Ovary (tissue), 9 donors: ENCODE measurements around the gene COL4A1. TPM values are rescaled to one million over a fixed set of nuclear protein-coding genes. Genes with fewer than 3 reads are reported as not detected.

ENCODE experiments used
- DNase-seq, 5 donors: peaks; one replicate each; pipeline ENCODE4 v3.0.0-alpha.2; 2019 to 2020
- H3K27ac ChIP-seq, 2 donors: fragments of 200-600 bp; one replicate each; pipeline versions ENCODE4 v1.5.1 to v1.8.0; 2019 to 2022
- H3K27me3 ChIP-seq: fragments of 200-600 bp; one replicate; pipeline ENCODE4 v1.8.0; 2022
- H3K36me3 ChIP-seq: fragments of 200-600 bp; sonication (generic); one replicate; pipeline ENCODE4 v1.5.1; 2019
- H3K4me1 ChIP-seq: one replicate; pipeline ENCODE4 v1.8.1; 2013; ENCODE audit warnings: mild to moderate bottlenecking, moderate library complexity; ENCODE audit not compliant: insufficient read depth
- H3K4me3 ChIP-seq: fragments of 200-600 bp; sonication (generic); one replicate; pipeline ENCODE4 v1.5.1; 2017
- H3K9me3 ChIP-seq, 2 donors: fragments of 200-600 bp in 1 of 2; sonication (generic) in 1 of 2; one replicate each; pipeline versions ENCODE4 v1.5.1 to v1.8.1; 2013 to 2019; ENCODE audit warnings: mild to moderate bottlenecking in 1 of 2, moderate library complexity in 1 of 2
- EP300 ChIP-seq: sonication (generic); formaldehyde crosslinking; IDR thresholded peaks from one replicate; pipeline ENCODE4 v1.6.1; 2017; ENCODE audit warnings: antibody characterized with exemption
- POLR2A ChIP-seq: fragments of 450-650 bp; IDR thresholded peaks from one replicate; pipeline ENCODE4 v1.6.1; 2017; ENCODE audit warnings: antibody characterized with exemption, mild to moderate bottlenecking, moderate library complexity
- WGBS, 3 donors: extraction: QIAGEN DNeasy Blood & Tissue Kit in 1 of 3; methylation state at CpG; one replicate each; pipeline versions ENCODE4 v1.1.5 to v1.1.7; 2013 to 2017; 5-methylcytosine and 5-hydroxymethylcytosine counted together
- intact Hi-C, 4 donors: fragments of 100-400 bp; cut with DNase I; formaldehyde crosslinking; loops; one replicate each; pipeline versions ENCODE4 v1.11.0 to v1.15.1; 2022 to 2023
- polyA plus RNA-seq, 2 donors: library from polyadenylated mRNA; stranded (reverse); fragments of 200-250 nt in 1 of 2; fragments of 350-450 nt in 1 of 2; fragmentation: Illumina TruSeq in 1 of 2; extraction: RNeasy Lipid Tissue Mini Kit (QIAGEN cat#74804) in 1 of 2; gene quantifications; one replicate each; pipeline ENCODE4 v1.2.3, GENCODE V29; 2013 to 2014
- total RNA-seq, 7 donors: library from RNA; depleted of rRNA in 2 of 7; stranded (reverse); fragments of >200 nt in 2 of 7; fragmentation: NEBNext Ultra II Directional in 3 of 7; extraction: Animal tissue kit (Norgen Biotek cat#: 25700) in 3 of 7; gene quantifications; one replicate each; pipeline versions ENCODE4 v1.1.0 to v1.2.4, GENCODE V29; 2016 to 2023
- TF ChIP-seq, protein P1 (sequence below), 3 donors: fragments of 450-650 bp in 2 of 3; fragments of 200-600 bp in 1 of 3; IDR thresholded peaks; one replicate each; pipeline versions ENCODE4 v1.5.1 to v1.8.0; 2016 to 2022; ENCODE audit warnings: antibody characterized with exemption in 3 of 3, mild to moderate bottlenecking in 1 of 3
- donor health status: DM: no; HTN: no; CAD: no; lungs with moderate emphysema.
- donor health status: DM: no; HTN: no; CAD: no.
- donor health status: Bipolar disorder and iron deficiency.
- donor health status: DM: yes; HTN: yes; CAD: no.
- donor health status: DM: no; HTN: no; CAD: no.
- donor health status: DM: yes; HTN: yes; CAD: no.

The COL4A1 gene
- total and polyA plus RNA-seq, 9 donors, result 42.3 to 421 (median 87.5) TPM

GRCh38 chr13:110274687-110275086 is 32.3 kb downstream of the COL4A1 start:
- no peaks in the 10 kb centered on the region for H3K27me3 ChIP-seq
- 88 to 93% (median 91%) methylated on average over 5 of the region's 5 CpGs for WGBS, 3 donors
- H3K27ac ChIP-seq, result no peak overlapping the region
- H3K9me3 ChIP-seq, result no peaks in the 10 kb centered on the region
- H3K4me3 ChIP-seq, result no peak overlapping the region
- no peak for TF ChIP-seq POLR2A
- TF ChIP-seq, protein P1, sequence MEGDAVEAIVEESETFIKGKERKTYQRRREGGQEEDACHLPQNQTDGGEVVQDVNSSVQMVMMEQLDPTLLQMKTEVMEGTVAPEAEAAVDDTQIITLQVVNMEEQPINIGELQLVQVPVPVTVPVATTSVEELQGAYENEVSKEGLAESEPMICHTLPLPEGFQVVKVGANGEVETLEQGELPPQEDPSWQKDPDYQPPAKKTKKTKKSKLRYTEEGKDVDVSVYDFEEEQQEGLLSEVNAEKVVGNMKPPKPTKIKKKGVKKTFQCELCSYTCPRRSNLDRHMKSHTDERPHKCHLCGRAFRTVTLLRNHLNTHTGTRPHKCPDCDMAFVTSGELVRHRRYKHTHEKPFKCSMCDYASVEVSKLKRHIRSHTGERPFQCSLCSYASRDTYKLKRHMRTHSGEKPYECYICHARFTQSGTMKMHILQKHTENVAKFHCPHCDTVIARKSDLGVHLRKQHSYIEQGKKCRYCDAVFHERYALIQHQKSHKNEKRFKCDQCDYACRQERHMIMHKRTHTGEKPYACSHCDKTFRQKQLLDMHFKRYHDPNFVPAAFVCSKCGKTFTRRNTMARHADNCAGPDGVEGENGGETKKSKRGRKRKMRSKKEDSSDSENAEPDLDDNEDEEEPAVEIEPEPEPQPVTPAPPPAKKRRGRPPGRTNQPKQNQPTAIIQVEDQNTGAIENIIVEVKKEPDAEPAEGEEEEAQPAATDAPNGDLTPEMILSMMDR (IDR thresholded peaks at IDR 0.05), result no peak
- TF ChIP-seq EP300, result no peak
- no peak for DNase-seq
- H3K4me1 ChIP-seq, result peaks cover 24% of the 10 kb centered on the region
- intact Hi-C loops, result no loop called here
- no peaks in the 10 kb centered on the region for H3K36me3 ChIP-seq

DNA sequence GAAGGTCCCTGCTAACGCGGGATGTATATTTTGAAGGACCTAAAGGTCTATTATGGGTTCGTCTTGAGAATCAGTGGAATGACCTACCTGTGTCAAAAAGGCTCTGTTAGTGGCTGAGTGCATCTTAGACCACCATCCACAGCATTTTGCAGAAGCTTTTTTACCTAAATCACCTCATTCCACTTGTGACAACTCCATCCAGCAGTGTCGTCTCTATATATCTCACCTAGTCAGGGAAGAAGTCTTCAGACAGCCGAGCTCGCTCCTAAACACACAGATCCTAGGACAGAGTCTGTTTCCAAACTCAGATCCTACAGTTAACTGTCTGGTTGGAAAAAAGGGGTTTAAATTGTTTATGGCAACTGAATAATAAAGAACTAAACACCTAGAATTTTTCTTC is 33.7 kb downstream of the COL4A1 start:
- H3K27ac ChIP-seq, result no peak overlapping the region
- H3K36me3 ChIP-seq, result no peaks in the 10 kb centered on the region
- intact Hi-C loops, result no loop called here
- H3K4me3 ChIP-seq, result no peak overlapping the region
- TF ChIP-seq EP300, result no peak
- TF ChIP-seq, protein P1 (IDR thresholded peaks at IDR 0.05), result no peak
- TF ChIP-seq POLR2A, result no peak
- 90 to 96% (median 96%) methylated on average over 6 of the region's 6 CpGs for WGBS, 3 donors
- H3K27me3 ChIP-seq, result no peaks in the 10 kb centered on the region
- H3K9me3 ChIP-seq, result no peaks in the 10 kb centered on the region
- DNase-seq, result no peak
- peaks cover 16% of the 10 kb centered on the region for H3K4me1 ChIP-seq

- Histone ChIP-seq H3K9me3 (no peaks in the 10 kb centered on the region), H3K4me3 (no peak overlapping the region), H3K36me3 (no peaks in the 10 kb centered on the region), H3K27ac (no peak overlapping the region), H3K4me1 (peaks cover 16% of the 10 kb centered on the region), H3K27me3 (no peaks in the 10 kb centered on the region)
- 92 to 98% (median 94%) methylated on average over 6 of the region's 6 CpGs for WGBS, 3 donors
- no peak for DNase-seq
- intact Hi-C loops, result no loop called here
- no peak for TF ChIP-seq POLR2A
- no peak for TF ChIP-seq EP300
- TF ChIP-seq, protein P1 (IDR thresholded peaks at IDR 0.05), result no peak
These were observed 34.3 kb downstream of the COL4A1 start for GRCh38 chr13:110272651-110273050.

- Histone ChIP-seq H3K4me1 (peaks cover 12% of the 10 kb centered on the region), H3K27me3 (no peaks in the 10 kb centered on the region), H3K4me3 (no peak overlapping the region), H3K9me3 (no peaks in the 10 kb centered on the region), H3K36me3 (no peaks in the 10 kb centered on the region), H3K27ac (no peak overlapping the region)
- TF ChIP-seq EP300, result no peak
- TF ChIP-seq POLR2A, result no peak
- TF ChIP-seq, protein P1 (IDR thresholded peaks at IDR 0.05), result no peak
- DNase-seq, result no peak
- intact Hi-C loops, result no loop called here
- 87 to 97% (median 96%) methylated on average over 5 of the region's 5 CpGs for WGBS, 3 donors
These were observed 34.7 kb downstream of the COL4A1 start for GRCh38 chr13:110272227-110272626.

DNA sequence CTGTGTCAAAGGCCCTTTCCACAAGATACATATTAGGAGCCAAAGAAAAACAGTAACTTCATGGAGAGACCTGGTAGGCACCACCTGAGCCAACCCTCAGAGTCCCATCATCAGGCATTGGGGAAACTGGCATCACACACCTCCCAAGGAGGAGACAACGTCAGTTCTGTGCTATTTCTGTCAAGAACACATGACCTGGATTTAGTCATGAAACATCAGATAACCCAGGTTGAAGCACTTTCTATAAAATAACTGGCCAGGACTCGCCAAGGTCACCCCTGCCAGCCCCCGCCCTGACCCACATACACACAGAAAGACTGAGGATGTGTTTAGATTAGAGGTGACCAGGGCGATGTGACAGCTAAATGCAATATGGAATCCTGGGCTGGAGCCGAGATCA is 35.6 kb downstream of the COL4A1 start:
- Histone ChIP-seq H3K9me3 (no peaks in the 10 kb centered on the region), H3K4me1 (peaks cover 8% of the 10 kb centered on the region), H3K36me3 (no peaks in the 10 kb centered on the region), H3K27me3 (no peaks in the 10 kb centered on the region), H3K4me3 (no peak overlapping the region), H3K27ac (no peak overlapping the region)
- no peak for DNase-seq
- intact Hi-C loops, result no loop called here
- TF ChIP-seq POLR2A (no peak), EP300 (no peak)
- TF ChIP-seq, protein P1 (IDR thresholded peaks at IDR 0.05), result no peak
- WGBS, 3 donors, result 81 to 93% (median 88%) methylated on average over 5 of the region's 5 CpGs
